DMS153 treated with DMSO at 0.1 percent for 48 hours (cell line): ENCODE data around the gene HS3ST2.
"Not testable (repeated sequence)": the region's sequence is repeated elsewhere in the genome, so short reads cannot be mapped to it uniquely, and the experiment has no call there.

ENCODE experiments used
- DNase-seq: peaks from one replicate; lab custom pipeline; 2025; ENCODE audit not compliant: unreplicated experiment; lab: John Stamatoyannopoulos, UW

HS3ST2 gene

DNA sequence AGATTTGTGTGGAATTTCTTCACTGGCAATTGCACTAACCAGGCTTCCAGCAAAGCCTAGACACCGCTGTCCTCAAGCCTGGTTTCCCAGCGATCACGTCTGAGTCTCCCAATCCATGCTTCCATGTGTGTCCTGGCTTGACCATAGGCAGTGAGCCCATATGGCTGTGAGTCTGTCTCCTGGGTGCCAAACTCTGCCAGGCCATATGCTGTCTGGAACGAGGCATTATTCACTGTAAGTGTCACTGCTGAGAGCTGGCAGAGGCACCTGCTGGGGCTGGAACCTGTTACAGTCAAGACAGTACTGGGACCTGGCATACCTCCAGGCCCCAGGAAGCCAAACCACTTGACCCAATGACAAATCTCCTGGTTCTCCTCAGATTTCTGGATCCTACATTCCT, 60.4 kb downstream of the HS3ST2 start:
- no peak for DNase-seq

DNA sequence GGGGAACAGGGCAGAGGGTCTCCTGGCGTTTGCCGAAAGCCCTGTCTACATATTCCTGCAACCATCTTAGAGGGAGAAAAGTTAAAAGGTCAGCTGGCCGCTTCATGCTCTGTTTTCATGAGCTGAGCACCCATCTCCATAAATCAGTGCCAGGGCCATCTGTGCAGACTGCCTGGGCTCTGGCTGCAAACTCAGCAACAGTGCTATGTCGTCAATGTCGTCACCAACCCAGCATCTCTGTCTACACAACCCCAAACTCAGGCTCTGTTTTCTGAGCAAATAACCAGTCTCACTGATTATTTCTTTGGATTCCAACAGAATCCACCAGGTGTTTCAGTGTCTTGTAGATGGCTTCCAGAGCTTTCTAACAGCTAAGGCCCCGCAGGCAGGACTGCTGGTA, 65.0 kb downstream of the HS3ST2 start:
- DNase-seq: no peak

DNA sequence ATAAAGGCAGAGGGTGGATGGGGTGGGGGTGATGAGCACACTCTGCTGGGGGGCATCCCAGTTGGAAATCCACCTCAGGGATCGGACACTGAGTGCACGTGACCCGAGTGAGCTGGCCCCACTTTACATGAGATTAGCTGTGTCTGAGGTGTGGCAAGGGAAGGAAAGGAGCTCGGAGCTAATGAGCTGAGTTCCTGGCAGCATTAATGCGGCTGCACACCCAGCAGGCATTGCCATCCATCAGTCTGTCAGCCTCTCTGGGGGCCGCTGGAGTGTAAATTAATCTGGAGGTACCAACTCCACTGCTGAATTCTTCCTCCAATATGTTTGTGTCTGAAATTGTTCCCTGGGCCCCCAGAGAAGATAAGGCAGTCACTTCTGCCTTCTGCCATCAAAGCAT, 65.5 kb downstream of the HS3ST2 start:
- no peak for DNase-seq

DNA sequence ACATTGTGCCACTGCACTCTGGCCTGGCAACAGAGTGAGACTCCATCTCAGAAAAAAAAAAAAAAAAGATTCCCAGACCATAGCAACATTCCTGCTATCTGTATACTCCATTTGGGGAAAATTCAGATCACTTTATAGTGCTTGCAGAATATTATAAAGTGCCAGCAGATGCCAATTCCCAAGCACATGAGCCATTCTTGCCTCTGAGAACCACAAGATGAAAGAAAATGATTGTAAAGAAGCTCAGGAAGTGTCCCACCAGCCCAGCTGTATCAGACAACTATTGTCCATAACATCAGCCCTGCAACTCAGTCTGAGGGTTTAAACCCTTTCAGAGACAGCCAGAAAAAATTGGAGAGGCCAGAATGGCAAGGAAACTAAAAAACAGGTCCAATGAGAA, 69.0 kb downstream of the HS3ST2 start:
- DNase-seq: no peak

DNA sequence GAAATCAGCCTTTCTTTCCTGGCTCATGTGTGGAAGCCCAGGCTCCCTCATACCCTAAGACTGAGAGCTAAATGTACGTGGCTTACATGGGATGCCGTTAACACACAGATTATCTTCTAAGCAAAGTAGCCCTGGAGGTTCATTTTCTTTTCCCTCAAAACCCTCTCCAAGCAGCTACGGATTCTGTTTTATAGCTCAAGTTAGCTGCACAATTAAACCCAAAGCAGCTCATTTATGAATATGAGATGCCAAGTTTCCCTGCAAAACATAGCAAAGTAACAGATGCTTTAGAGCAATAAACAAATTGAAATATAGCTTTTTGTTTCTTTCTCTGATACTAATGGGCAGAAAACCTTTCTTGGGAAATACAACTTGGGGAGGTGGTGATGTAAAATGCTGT, 72.0 kb downstream of the HS3ST2 start:
- DNase-seq: no peak

DNA sequence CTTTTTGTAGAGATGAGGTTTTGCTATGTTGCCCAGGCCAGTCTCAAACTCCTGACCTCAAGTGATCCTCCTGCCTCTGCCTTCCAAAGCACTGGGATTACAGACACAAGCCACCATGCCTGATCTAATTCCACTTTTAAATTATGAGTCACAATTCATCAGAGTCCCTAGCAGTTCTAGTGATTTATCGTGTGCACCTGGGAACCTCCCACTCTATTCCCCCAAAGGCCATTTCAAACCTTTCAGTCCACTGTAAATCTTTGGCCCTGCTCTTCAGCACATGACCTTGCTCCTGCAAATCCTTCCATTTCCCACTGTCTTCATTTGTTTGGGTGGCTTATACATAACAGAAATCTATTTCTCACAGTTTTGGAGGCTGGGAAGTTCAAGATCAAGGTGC, 73.0 kb downstream of the HS3ST2 start:
- DNase-seq: no peak

DNA sequence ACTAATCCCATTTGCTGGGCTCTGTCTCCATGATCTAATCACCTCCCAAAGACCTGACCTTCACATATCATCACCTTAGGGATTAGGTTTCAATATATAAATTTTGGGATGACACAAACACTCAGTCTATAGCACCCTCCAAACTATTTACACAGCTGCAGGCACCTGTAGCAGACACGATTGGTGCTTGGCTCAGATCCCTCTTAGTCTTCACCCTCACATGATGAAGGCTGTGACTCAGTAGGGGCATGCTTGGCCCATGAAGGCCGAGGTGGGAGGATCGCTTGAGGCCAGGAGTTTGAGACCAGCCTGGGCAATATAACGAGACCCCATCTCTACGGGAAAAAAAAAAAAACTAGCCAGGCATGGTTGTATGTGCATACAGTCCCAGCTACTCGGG, 73.5 kb downstream of the HS3ST2 start:
- DNase-seq: peak; percentile 46

DNA sequence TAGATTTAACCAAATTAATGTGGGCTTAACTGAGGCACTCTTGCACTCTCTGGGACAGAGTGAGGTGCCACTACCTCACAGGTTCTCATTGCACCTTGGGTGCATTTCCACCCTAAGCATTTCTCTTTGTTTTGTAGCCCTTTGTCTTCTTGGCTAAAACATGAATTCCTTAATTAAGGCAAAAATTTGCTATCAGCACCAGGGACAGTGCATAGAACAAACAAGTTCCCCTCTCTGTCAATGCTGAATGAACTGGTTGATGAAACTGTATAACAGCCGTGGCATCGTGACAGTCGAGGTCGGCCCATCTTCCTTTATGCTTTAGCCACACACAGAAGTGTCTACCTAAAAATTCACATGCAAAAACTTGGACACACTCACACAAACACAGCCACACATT, 74.8 kb downstream of the HS3ST2 start:
- DNase-seq: no peak

DNA sequence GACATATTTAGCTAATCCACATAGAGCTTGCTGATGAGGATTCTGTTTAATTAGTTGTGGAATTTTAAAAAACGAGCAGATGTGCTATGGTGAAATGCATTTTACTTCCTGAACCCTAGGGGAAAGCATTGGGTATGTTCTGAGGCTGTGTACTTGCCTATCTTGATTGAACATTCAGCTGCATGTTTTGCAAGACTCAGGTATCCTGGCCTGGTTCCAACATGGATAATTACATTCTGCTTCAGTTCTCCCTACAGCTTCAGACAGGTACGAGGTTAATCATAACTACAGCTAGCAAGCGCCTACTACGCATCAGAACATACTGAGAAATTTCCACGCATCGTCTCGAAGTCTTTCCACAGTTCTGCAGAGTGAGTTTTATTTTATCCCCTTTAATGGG, 77.0 kb downstream of the HS3ST2 start:
- DNase-seq: peak; percentile 55

DNA sequence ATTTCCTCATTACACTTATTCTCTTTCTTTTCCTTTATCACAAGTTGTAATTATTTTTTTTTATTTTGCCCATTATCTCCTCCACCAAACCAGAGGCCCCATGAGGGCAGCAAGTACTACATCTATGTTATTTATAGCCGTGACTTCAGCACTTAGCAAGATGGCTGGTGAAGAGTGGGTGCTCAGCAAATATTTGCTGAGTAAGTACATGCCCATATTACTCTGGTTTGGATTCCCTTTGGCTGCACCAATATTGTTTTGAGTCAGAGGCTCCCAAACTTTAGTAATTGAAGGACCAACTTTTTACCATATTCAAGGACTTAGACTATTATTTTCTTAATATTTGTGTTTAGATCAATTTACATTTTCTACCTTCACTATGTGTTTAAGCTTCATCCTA, 83.2 kb downstream of the HS3ST2 start:
- no peak for DNase-seq

DNA sequence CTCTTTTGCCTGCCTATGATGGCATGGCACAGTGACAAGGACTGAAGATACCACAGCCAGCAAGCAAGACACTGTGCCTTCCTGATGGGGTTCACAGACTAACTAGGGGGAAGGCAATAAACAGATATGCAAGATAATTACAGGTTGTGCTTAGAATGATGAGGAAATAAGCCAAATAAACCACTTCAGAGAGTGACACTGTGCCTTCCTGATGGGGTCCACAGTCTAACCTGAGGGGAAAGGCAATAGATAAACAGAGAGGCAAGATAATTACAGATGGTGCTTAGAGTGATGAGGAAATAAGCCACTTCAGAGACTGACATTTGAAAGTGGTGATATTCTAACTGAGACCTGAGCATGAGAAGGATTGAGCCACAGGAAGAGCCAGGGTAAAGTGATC, 84.2 kb downstream of the HS3ST2 start:
- no peak for DNase-seq

DNA sequence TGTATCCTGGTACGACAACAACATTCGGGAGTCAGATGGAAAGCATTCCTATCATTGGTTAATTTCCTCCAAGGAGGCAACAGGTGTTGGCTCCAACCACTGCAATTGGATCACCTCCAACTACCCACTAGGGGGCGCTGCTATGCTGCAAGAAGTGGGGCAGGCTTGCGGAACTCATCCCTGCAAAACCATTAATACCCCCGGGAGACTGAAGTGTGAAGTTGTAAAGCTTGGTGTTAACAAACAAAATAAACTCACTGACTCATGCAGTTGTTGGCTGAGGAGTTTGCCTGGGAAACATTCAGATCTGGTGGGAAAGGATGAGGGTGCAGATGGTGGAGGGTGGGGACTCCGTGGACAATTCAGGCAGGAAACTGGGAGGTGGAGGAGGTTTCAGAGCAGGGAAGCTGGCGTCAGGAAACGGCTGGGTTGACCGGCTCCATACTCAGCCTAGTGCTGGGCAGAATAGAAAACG, 84.9 kb downstream of the HS3ST2 start:
- DNase-seq: peak; percentile 63

DNA sequence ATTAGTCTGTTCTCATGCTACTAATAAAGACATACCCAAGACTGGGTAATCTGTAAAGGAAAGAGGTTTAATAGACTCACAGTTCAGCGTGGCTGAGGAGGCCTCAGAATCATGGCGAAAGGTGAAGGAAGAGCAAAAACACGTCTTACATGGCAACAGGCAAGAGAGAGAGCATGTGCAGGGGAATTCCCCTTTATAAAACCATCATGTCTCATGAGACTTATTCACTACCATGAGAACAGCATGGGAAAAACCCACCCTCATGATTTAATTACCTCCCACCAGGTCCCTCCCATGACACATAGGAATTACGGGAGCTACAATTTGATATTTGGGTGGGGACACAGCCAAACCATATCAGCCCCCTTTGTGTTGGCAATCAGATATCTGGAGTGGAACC, 85.6 kb downstream of the HS3ST2 start:
- DNase-seq: not testable (repeated sequence)

DNA sequence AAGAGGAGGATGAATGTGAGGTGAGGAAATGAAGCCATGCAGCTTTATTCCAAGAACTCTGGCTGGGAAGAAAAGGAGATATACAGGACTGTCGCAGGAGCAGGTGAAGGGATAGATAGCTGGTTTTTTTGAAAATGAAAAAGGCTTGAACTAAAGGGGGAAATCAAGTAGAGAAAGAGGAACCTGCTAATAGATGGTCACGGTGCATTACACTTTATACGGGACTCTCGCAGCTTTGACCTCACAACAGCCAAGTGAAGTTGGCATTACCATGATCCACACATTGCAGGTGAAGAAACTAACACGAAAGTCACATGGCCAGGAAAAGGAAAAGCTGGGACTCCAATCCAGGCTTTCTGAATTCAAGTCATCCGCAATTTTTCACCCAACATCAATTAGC, 86.9 kb downstream of the HS3ST2 start:
- DNase-seq: no peak

DNA sequence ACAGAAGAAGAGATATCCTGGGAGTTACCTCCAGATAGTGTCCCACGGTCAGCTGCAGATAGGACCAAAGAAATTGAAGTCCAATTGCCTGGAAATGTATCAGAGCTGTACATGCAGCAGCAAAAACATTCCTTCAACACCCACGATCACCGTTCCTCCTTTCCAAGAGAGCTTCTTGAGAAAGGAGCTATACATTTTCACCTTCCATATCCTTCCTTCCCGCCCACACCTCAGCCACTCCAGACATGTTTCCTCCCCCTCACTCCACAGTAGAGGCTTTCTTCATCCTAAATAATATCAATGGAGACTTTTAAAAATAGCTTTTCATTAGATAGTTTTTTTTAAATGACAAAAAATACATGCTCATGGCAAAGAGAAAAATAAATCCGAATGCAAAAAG, 87.6 kb downstream of the HS3ST2 start:
- DNase-seq: no peak

DNA sequence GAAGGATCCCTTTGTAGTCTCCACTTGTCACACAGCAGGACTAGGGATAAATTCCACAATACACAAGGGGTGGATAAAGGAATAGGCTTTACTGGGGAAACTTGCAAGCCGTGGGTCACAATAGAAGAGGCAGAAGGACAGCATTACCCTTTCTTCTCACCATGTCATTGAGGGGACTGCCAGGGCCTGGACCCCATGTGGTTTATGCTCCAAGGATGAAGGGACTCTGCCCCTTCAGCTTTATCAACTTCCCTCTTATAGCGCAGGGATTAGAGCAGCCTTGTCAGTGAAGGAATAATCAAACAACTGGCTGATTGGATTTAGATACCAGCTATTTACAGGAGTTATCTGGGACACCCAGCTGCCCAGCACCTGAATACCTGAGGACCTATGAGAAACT, 89.8 kb downstream of the HS3ST2 start:
- DNase-seq: no peak

DNA sequence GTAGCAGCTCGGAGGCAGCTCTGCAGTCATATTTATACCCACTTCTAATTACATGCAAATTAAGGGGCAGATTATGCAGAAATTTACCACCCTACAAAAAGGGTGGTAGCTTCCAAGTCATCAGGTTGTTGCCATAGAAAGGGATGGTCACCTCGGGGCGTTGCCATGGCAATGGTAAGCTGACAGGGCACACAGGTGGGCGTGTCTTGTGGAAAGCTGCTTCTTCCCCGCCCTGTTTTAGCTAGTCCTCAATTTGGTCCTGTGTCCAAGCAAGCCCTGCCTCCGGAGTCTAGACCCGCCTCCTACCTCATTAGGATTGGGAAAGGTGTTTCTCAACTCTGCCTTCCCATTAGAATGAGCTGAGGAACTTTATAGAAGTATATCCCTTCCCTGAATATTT, 98.7 kb downstream of the HS3ST2 start:
- DNase-seq: no peak

DNA sequence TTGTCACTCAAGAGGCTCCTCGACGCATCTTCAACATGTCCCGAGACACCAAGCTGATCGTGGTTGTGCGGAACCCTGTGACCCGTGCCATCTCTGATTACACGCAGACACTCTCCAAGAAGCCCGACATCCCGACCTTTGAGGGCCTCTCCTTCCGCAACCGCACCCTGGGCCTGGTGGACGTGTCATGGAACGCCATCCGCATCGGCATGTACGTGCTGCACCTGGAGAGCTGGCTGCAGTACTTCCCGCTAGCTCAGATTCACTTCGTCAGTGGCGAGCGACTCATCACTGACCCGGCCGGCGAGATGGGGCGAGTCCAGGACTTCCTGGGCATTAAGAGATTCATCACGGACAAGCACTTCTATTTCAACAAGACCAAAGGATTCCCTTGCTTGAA, 101.0 kb downstream of the HS3ST2 start:
- no peak for DNase-seq

DNA sequence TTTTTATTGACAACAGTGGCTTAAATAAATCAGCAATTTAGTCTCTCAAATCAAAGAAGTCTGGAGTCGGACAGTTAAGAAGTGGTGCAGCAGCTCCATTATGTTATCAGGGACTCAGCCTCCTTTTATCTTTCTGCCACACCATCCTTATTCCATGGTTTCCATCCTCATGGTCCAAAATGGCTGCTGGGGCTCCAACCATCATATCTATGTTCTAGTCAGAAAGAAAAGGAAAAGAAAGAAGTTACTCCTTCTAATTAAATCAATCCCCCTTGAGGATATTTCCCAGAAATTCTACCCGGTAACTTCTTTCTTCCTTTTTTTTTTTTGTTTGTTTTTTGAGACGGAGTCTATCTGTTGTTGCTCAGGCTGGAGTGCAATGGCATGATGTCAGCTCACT, 109.5 kb downstream of the HS3ST2 start:
- no peak for DNase-seq

DNA sequence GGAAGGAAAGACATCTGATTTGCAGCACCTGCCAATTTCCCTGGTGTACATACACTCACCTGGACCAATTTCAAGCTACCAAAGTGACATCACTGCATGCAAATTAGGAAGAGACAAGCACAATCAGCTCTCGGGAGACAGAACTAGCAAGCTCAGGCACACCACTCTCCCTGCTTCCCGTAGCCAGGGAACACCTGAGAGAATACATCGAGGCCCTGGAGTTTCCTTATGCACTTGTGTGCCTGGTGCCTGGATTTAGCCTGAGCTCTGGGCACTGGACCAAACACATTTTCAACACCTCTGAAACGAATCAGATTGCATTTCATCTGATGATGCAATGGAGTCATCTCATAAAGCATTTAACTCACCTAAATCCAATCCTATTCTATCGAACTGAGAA, 110.5 kb downstream of the HS3ST2 start:
- DNase-seq: peak; percentile 31

DNA sequence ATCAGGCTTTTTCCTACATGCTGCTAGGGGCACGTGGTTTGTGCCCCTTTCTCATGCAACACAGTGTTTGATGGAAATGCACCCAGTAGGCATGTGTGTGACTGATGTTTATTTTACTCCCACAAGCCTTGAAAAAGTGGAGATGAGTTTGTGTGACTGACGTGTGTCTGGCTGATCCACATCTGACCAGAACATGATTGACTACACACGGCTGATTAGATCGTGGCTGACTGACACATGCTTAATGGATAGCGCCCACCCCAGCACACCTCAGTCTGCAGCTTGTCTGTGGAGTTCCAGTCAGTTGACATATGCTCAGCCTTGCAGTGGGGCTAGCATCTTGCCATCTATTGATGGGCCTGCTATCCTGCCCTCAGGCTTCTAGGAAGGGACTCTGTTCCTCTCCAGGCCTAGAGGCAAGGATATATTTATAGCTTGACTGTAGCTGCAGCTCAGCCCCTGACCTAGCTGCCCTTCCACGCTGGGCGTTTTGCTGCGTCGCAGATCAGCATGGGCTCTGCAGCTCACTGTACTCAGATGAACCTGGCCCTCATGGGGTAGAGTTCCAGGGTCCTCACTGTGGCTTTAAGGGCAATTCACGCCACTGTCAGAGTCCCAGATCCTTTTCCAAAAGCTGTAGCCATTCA, 112.3 kb downstream of the HS3ST2 start:
- no peak for DNase-seq

DNA sequence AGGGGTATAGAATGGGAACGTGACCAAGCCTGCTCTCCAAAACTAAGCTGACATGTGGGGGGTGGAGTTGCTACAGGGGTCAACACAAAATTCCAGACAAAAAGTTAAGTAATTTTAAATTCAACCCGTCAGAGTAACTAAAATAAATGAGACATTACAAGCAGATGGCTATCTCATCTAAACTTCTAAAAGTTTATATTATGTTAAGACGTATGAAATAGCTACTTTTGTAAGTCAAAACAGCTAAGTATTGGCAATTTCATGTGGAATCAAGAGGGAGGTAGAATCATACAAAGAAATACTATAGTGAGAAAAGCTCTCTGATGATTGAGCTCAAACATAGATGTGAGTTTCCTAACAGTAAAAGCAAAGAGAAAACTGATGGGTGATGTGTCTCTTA, 113.3 kb downstream of the HS3ST2 start:
- DNase-seq: no peak

DNA sequence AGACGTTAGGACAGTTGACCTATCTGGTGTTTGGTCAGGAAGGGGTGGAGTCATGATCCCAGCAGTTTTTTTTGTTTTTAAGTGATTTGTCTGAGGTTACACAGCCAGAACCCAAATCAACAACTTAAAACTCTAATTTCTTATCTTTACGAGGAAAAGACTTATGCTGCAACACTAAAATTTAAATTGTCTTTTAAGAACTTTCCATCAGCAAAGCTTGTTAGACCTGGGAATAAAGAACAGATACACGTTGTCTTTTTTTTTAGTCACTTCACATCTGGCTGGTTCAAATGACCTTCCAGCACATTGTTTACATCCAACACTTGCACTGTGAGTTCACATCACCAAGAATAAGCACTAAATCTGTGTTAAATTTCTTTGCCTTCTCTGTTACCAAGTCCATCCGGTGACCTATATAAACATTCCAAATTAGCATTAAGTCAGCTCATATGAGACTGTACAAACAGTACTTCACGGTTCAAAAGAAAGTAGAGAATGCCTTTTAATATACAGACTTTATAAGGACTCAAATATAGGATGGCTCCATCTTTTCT, 115.0 kb downstream of the HS3ST2 start:
- DNase-seq: no peak
